Measurements from ENCODE around the gene MPO.

The MPO gene

GRCh38 chr17:58278661-58279015 is 2.1 kb downstream of the MPO start:
- no peak for DNase-seq

GRCh38 chr17:58277802-58278595 is 2.7 kb downstream of the MPO start:
- DNase-seq, result no peak

GRCh38 chr17:58277107-58277801 is 3.5 kb downstream of the MPO start:
- DNase-seq, result no peak

- no peak for DNase-seq
Observed at GRCh38 chr17:58276423-58276822, 4.3 kb downstream of the MPO start.

GRCh38 chr17:58275417-58275816 is 5.3 kb downstream of the MPO start:
- no peak for DNase-seq

- no peak for DNase-seq
Observed at GRCh38 chr17:58273453-58274104, 7.2 kb downstream of the MPO start.

- no peak for DNase-seq
Observed at GRCh38 chr17:58272367-58273280, 8.1 kb downstream of the MPO start.

GRCh38 chr17:58271216-58271931 is 9.4 kb downstream of the MPO start:
- DNase-seq, result no peak

- no peak for DNase-seq
Observed at GRCh38 chr17:58270476-58271215, 10.1 kb downstream of the MPO start.

GRCh38 chr17:58269557-58270291 is 11.0 kb downstream of the MPO start:
- no peak for DNase-seq

GRCh38 chr17:58268774-58269556 is 11.8 kb downstream of the MPO start:
- DNase-seq, result no peak

- no peak for DNase-seq
Observed at GRCh38 chr17:58268326-58268725, 12.4 kb downstream of the MPO start.

- DNase-seq, result no peak
Observed at GRCh38 chr17:58267347-58268324, 13.1 kb downstream of the MPO start.

GRCh38 chr17:58265902-58266875 is 14.5 kb downstream of the MPO start:
- DNase-seq, result no peak

GRCh38 chr17:58265271-58265670 is 15.5 kb downstream of the MPO start:
- DNase-seq, result no peak

- no peak for DNase-seq
Observed at GRCh38 chr17:58264407-58265103, 16.2 kb downstream of the MPO start.

- DNase-seq, result no peak
Observed at GRCh38 chr17:58263773-58264172, 17.0 kb downstream of the MPO start.

All from SHP77 (cell line).